ENCODE measurements around the gene OSGEP.

The OSGEP gene

DNA sequence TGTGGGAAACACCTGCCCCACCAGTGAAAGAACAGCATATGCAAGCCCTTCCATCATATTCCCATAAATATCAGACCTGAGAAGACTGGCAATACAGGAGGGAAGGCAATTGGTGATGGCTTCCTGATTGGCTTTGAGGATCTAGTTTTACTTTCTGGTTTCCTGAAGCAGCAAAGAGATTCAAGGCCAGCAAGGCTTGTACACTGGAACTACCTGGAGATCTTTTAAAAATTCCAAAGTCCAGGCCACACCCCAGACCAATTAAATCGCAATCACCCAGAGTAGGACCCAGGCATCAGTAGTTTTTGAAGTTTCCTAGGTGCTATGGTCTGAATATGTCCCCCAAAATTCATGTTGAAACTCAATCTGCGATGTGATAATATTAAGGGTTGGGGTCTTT lies 38.4 kb downstream of the OSGEP start:
- TF ChIP-seq, protein P1, sequence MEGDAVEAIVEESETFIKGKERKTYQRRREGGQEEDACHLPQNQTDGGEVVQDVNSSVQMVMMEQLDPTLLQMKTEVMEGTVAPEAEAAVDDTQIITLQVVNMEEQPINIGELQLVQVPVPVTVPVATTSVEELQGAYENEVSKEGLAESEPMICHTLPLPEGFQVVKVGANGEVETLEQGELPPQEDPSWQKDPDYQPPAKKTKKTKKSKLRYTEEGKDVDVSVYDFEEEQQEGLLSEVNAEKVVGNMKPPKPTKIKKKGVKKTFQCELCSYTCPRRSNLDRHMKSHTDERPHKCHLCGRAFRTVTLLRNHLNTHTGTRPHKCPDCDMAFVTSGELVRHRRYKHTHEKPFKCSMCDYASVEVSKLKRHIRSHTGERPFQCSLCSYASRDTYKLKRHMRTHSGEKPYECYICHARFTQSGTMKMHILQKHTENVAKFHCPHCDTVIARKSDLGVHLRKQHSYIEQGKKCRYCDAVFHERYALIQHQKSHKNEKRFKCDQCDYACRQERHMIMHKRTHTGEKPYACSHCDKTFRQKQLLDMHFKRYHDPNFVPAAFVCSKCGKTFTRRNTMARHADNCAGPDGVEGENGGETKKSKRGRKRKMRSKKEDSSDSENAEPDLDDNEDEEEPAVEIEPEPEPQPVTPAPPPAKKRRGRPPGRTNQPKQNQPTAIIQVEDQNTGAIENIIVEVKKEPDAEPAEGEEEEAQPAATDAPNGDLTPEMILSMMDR (conservative IDR thresholded peaks at IDR 0.05): no peak

GRCh38 chr14:20415782-20416206 lies 38.8 kb downstream of the OSGEP start:
- no peak overlapping the region for H3K27ac ChIP-seq
- TF ChIP-seq, protein P1 (conservative IDR thresholded peaks at IDR 0.05): peak; percentile 71

More for the DNA sequence above, 38.4 kb downstream of the OSGEP start:
- no peak overlapping the region for H3K27ac ChIP-seq

- TF ChIP-seq, protein P1 (conservative IDR thresholded peaks at IDR 0.05): no peak
- peak overlapping the region; percentile 86 for H3K27ac ChIP-seq
Measured at GRCh38 chr14:20413744-20414082, 40.9 kb downstream of the OSGEP start.

- TF ChIP-seq, protein P1 (conservative IDR thresholded peaks at IDR 0.05): no peak
- H3K27ac ChIP-seq: peak within 1 kb of the TSS; percentile 86
Measured at GRCh38 chr14:20412876-20413743, 41.5 kb downstream of the OSGEP start, which contains the start of gene TEP1. Gene TEP1, minus strand, starts transcription at chr14:20413501. Its CDS starts 5,062 bp downstream, at chr14:20408439.

- peak overlapping the region; percentile 86 for H3K27ac ChIP-seq
- TF ChIP-seq, protein P1 (conservative IDR thresholded peaks at IDR 0.05): no peak
Measured at GRCh38 chr14:20412411-20412810, 42.2 kb downstream of the OSGEP start.

- H3K27ac ChIP-seq: no peak overlapping the region
- TF ChIP-seq, protein P1 (conservative IDR thresholded peaks at IDR 0.05): no peak
Measured at GRCh38 chr14:20409226-20409625, 45.4 kb downstream of the OSGEP start.

DNA sequence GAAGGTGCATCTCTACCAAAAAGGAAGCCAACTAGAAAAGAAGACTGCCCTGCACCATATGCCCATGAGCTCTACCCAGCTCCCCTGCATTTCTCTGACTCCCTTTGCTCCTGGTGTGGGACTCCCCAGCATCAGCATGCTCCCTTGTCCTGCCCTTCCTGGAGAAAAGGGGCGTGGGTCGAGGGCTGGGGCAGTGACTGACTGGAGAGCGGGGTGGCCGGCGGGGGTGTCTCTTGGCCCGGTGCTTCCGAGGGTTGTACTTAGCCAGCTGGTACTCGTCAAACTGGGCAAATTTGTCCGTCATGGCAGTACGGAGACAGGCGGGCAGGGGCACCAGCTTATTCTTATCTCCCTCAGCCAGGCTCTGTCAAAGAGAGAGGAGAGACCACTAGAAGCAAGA lies 51.1 kb downstream of the OSGEP start:
- H3K27ac ChIP-seq: no peak overlapping the region
- TF ChIP-seq, protein P1 (conservative IDR thresholded peaks at IDR 0.05): no peak

Data from VCaP (cell line).